GM18505 (cell line): Measurements from ENCODE around the gene PCSK6.

ENCODE experiments used
- ATAC-seq: cut with Tn5 transposase; IDR thresholded peaks from one replicate; pipeline ENCODE4 v1.9.1; 2021; ENCODE audit not compliant: unreplicated experiment
- POLR2A ChIP-seq: IDR thresholded peaks from 4 replicates; pipeline ENCODE4 v1.6.1; 2011; ENCODE audit warnings: borderline replicate concordance; ENCODE audit not compliant: insufficient read depth, insufficient read length; ENCODE audit errors: extremely low read depth

The PCSK6 gene

GRCh38 chr15:101283931-101284330 is 205.6 kb downstream of the PCSK6 start:
- TF ChIP-seq POLR2A = no peak
- ATAC-seq = no peak

- ATAC-seq = no peak
- TF ChIP-seq POLR2A = no peak
Measured at GRCh38 chr15:101280007-101280406, 209.5 kb downstream of the PCSK6 start.

- no peak for TF ChIP-seq POLR2A
- no peak for ATAC-seq
Measured at GRCh38 chr15:101277943-101278564, 211.5 kb downstream of the PCSK6 start.

- TF ChIP-seq POLR2A = peak; percentile 68
- ATAC-seq = peak; percentile 94
Measured at GRCh38 chr15:101277038-101277822, 212.3 kb downstream of the PCSK6 start, which contains the start of gene SELENOS. Gene SELENOS (minus strand): TSS chr15:101277485. CDS start chr15:101277417, 68 bp downstream.

- ATAC-seq = no peak
- no peak for TF ChIP-seq POLR2A
Measured at GRCh38 chr15:101276501-101277037, 212.9 kb downstream of the PCSK6 start.

GRCh38 chr15:101275018-101275417 is 214.5 kb downstream of the PCSK6 start:
- no peak for ATAC-seq
- TF ChIP-seq POLR2A = no peak

- TF ChIP-seq POLR2A = no peak
- ATAC-seq = no peak
Measured at GRCh38 chr15:101273534-101273933, 216.0 kb downstream of the PCSK6 start.

- no peak for TF ChIP-seq POLR2A
- no peak for ATAC-seq
Measured at GRCh38 chr15:101272584-101272983, 216.9 kb downstream of the PCSK6 start.

- ATAC-seq = no peak
- TF ChIP-seq POLR2A = no peak
Measured at GRCh38 chr15:101269479-101270223, 219.9 kb downstream of the PCSK6 start.

GRCh38 chr15:101267320-101268104 is 222.0 kb downstream of the PCSK6 start:
- TF ChIP-seq POLR2A = no peak
- ATAC-seq = no peak

GRCh38 chr15:101266787-101267186 is 222.7 kb downstream of the PCSK6 start:
- ATAC-seq = no peak
- TF ChIP-seq POLR2A = no peak

GRCh38 chr15:101266034-101266433 is 223.5 kb downstream of the PCSK6 start:
- no peak for ATAC-seq
- no peak for TF ChIP-seq POLR2A
